ENCODE measurements around the gene SPC25.
"Not testable (repeated sequence)": the region's sequence is repeated elsewhere in the genome, so short reads cannot be mapped to it uniquely, and the experiment has no call there.

The SPC25 gene

DNA sequence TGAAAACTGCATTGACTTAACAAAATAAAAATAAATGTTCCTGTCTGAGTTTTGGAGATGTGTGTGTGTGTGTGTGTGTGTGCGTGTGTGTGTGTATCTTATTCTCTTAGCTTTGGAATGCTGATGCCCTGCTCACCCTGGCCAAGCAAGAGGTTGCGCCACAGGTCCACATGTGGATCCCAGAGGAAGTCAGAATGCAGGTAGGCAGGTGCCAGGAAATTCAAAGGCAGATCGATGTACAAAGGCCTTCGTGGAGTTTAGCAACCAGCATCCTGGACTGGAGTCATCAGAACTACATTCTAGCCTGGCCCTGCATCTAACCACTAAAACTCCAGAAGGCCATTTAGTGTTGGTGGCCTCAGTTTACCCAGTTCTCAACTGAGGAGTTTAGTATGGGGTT lies 23.3 kb upstream of the SPC25 start:
- TF ChIP-seq ZNF274 (IDR thresholded peaks at IDR 0.05; ENCODE audit: low read depth, low read length), result no peak
- H3K4me3 ChIP-seq (ENCODE audit: low read length), result no peak overlapping the region

GRCh38 chr2:168912901-168913369 lies 22.7 kb upstream of the SPC25 start:
- H3K4me3 ChIP-seq (ENCODE audit: low read length), result no peak overlapping the region

GRCh38 chr2:168912466-168912865 lies 22.2 kb upstream of the SPC25 start:
- no peak overlapping the region for H3K4me3 ChIP-seq (ENCODE audit: low read length)
- no peak for TF ChIP-seq ZNF274 (IDR thresholded peaks at IDR 0.05; ENCODE audit: low read depth, low read length)

More at GRCh38 chr2:168912901-168913369, 22.7 kb upstream of the SPC25 start:
- no peak for TF ChIP-seq ZNF274 (IDR thresholded peaks at IDR 0.05; ENCODE audit: low read depth, low read length)

- no peak overlapping the region for H3K4me3 ChIP-seq (ENCODE audit: low read length)
- no peak for TF ChIP-seq ZNF274 (IDR thresholded peaks at IDR 0.05; ENCODE audit: low read depth, low read length)
Measured at GRCh38 chr2:168910330-168910729, 20.1 kb upstream of the SPC25 start.

DNA sequence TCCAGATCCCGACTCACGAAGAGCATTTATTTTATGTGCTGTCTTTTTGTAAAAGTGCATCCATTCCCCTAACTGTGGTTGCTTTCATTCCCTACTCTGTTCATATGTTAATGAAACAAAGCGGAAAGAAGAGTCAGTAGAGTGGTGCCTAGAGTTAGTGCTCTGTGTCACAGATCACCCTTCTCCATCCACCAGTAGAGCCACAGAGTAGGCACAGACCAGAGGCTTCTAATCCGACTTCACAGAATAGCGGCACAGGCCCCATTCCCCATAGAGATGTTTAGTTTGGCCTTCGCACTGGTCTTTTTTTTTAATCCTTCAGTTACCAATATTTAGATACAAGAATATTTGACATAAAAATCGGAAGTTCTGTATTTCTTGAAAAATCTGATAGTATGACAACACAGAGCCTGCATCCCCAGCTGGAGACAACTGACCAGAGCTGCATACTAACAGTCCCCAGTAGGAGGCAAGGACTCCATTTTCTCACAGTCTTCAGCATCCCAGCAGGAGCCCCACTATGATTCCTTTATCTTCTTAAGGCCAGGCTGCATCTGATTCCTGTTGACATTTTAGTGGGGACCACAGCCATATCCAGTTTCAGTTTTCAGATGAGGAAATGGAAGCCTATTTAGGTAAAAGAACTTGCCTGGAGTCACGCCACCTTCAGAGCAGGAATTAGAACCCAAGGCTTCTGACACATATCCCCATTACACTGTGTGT lies 17.9 kb upstream of the SPC25 start:
- TF ChIP-seq ZNF274 (IDR thresholded peaks at IDR 0.05; ENCODE audit: low read depth, low read length), result no peak
- H3K4me3 ChIP-seq (ENCODE audit: low read length), result no peak overlapping the region

DNA sequence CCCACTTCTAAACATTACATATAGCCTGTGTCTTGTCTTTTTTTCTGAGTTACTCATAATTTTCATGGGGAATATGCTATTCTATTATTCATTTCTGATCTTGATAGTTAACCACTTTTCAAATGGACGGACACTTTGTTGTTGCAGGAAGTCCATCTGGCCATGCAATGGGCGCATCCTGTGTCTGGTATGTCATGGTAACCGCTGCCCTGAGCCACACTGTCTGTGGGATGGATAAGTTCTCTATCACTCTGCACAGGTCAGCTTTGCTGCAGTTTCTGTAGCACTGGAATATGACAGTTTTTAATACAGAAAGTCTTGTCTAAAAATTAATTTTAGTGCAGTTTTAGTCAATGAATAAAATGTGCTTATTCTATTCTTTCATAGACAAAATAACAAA lies 14.1 kb upstream of the SPC25 start:
- no peak for TF ChIP-seq ZNF274 (IDR thresholded peaks at IDR 0.05; ENCODE audit: low read depth, low read length)
- H3K4me3 ChIP-seq (ENCODE audit: low read length), result no peak overlapping the region

GRCh38 chr2:168903888-168904287 lies 13.7 kb upstream of the SPC25 start:
- H3K4me3 ChIP-seq (ENCODE audit: low read length), result no peak overlapping the region

GRCh38 chr2:168901003-168901402 lies 10.8 kb upstream of the SPC25 start, which contains the start of gene G6PC2:
Gene G6PC2 (plus strand): TSS chr2:168901291. CDS start chr2:168901332, 41 bp downstream.
- TF ChIP-seq ZNF274 (IDR thresholded peaks at IDR 0.05; ENCODE audit: low read depth, low read length), result no peak
- no peak within 1 kb of the TSS for H3K4me3 ChIP-seq (ENCODE audit: low read length)

More at GRCh38 chr2:168903888-168904287, 13.7 kb upstream of the SPC25 start:
- no peak for TF ChIP-seq ZNF274 (IDR thresholded peaks at IDR 0.05; ENCODE audit: low read depth, low read length)

DNA sequence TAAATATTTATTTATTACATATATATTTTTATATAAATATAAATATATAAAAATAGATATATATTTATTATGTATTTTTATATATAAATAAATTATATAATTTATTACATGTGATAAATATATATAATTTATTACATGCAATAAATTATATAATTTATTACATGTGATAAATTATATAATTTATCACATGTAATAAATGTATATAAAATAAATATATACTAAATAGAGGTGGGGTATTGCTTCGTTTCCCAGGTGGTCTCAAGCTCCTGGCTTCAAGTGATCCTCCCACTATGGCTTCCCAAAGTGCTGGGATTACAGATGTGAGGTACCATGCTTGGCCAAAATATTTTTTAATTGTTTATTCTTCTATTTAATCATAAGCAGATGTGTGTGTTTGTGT lies 7.2 kb upstream of the SPC25 start:
- no peak for TF ChIP-seq ZNF274 (IDR thresholded peaks at IDR 0.05; ENCODE audit: low read depth, low read length)
- no peak overlapping the region for H3K4me3 ChIP-seq (ENCODE audit: low read length)

GRCh38 chr2:168896783-168897182 lies 6.6 kb upstream of the SPC25 start:
- no peak overlapping the region for H3K4me3 ChIP-seq (ENCODE audit: low read length)
- TF ChIP-seq ZNF274 (IDR thresholded peaks at IDR 0.05; ENCODE audit: low read depth, low read length), result no peak

GRCh38 chr2:168895771-168896170 lies 5.5 kb upstream of the SPC25 start:
- TF ChIP-seq ZNF274 (IDR thresholded peaks at IDR 0.05; ENCODE audit: low read depth, low read length), result no peak
- H3K4me3 ChIP-seq (ENCODE audit: low read length), result no peak overlapping the region

GRCh38 chr2:168894720-168895119 lies 4.5 kb upstream of the SPC25 start:
- no peak for TF ChIP-seq ZNF274 (IDR thresholded peaks at IDR 0.05; ENCODE audit: low read depth, low read length)
- H3K4me3 ChIP-seq (ENCODE audit: low read length), result no peak overlapping the region

- TF ChIP-seq ZNF274 (IDR thresholded peaks at IDR 0.05; ENCODE audit: low read depth, low read length), result no peak
- H3K4me3 ChIP-seq (ENCODE audit: low read length), result no peak overlapping the region
Measured at GRCh38 chr2:168894101-168894500, 3.9 kb upstream of the SPC25 start.

DNA sequence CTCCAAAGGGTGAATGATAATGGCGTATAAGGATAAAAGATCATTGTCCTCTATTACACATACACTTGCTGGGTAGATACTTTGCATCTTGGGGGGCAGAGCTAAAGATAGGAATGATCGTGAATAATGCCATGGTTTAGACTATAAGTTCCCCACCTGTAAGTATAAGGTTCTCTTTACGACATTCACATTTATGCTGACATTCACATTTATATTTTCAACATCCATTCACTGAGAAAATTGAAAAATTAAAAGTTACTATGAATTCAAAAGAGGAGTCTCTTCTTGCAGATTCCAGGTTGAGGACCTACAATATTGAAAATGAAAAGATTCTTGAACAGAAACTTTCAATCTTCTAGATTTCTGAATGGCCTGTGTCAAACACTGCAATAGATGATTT lies 2.1 kb upstream of the SPC25 start:
- TF ChIP-seq ZNF274 (IDR thresholded peaks at IDR 0.05; ENCODE audit: low read depth, low read length), result no peak

GRCh38 chr2:168889635-168890005 lies 610 bp downstream of the SPC25 start:
- TF ChIP-seq ZNF274 (IDR thresholded peaks at IDR 0.05; ENCODE audit: low read depth, low read length), result no peak
- peak overlapping the region; percentile 86 for H3K4me3 ChIP-seq (ENCODE audit: low read length)

More for the DNA sequence above, 2.1 kb upstream of the SPC25 start:
- H3K4me3 ChIP-seq (ENCODE audit: low read length), result no peak overlapping the region

- no peak for TF ChIP-seq ZNF274 (IDR thresholded peaks at IDR 0.05; ENCODE audit: low read depth, low read length)
- no peak overlapping the region for H3K4me3 ChIP-seq (ENCODE audit: low read length)
Measured at GRCh38 chr2:168884975-168885374, 5.3 kb downstream of the SPC25 start.

- not testable (repeated sequence) for H3K4me3 ChIP-seq (ENCODE audit: low read length)
Measured at GRCh38 chr2:168882163-168882562, 8.1 kb downstream of the SPC25 start.

All from GM08714 (cell line).